ENCODE results near the gene NDUFAF3. TPM values are rescaled to one million over a fixed set of nuclear protein-coding genes. Genes with fewer than 3 reads are reported as not detected.

Gene NDUFAF3
- total RNA-seq, 2 experiments from 2014 or later: 124 to 309 TPM

DNA sequence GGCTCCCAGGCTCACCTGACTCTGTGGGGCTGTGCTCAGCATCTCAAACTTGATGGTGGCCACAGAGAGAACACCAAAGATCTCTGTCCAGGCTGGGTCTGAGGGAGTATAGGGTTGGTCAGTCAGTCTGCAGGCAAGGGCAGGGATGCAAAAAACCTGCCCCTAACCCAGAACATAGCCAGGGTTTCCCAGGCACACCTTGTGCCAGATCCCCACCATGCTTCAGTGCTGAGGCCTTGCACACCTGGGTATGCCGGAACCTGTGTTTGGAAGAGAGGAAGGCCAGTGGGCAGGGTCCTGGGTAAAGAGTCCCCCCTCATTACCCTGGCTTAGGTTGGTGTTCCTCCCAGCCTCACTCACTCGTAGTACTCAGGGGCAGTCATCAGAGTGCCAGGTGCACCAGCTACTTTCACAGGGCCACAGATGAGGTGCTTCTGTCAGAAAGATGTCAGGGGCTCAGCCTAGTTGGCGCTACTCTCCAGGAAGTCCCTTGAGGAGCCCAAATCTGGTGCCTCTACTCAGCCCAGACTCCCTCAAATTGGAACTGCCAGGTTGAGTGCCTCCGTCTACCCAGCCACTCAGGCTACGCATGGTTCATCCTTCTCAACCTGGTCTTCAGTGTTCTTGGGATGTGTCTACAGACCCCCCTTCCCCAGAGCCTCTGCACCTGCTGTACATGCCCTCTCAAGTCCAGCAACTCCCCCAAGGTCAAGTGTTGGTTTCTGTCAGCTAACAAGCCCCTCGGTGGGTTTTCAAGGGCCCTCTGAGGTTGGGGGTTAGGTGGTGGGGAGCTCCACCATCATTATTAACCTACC is 5.3 kb upstream of the NDUFAF3 start:
- ChIA-PET POLR2A (interaction anchor here (0.5 to 2.0 kb wide), 2 partner anchors 10 to 1482 kb away, joined by 4 to 9 read pairs; partner anchors contain the start of gene WDR6), CTCF (ENCODE audit: unreplicated experiment) (interaction anchor here (1.1 kb wide), 1 partner anchor 9 kb away, joined by 3 read pairs; the partner anchor contains the start of gene WDR6)
- no peak for DNase-seq (ENCODE audit: low spot score)
- no peaks in the 10 kb centered on the region for H4K20me1 ChIP-seq (ENCODE audit: insufficient read depth, low read length)
- no peaks in the 10 kb centered on the region for H3K9me2 ChIP-seq (ENCODE audit: insufficient read depth, low read length)
- peaks cover 53% of the 10 kb centered on the region for H3K36me3 ChIP-seq (ENCODE audit: insufficient read depth, low read length)
- H2AFZ ChIP-seq (ENCODE audit: low read length): no peak overlapping the region
- H3K4me1 ChIP-seq (ENCODE audit: insufficient read depth, low read length, poor library complexity, severe bottlenecking): peaks cover 22% of the 10 kb centered on the region
- BruUV-seq (replicated peaks): no TSS peak
- H3K4me2 ChIP-seq (ENCODE audit: low read length): no peak overlapping the region
- no peak overlapping the region for H3K27ac ChIP-seq (ENCODE audit: low read depth, low read length, poor library complexity, severe bottlenecking)
- no peak overlapping the region for H3K4me3 ChIP-seq (ENCODE audit: low read depth, low read length, poor library complexity, severe bottlenecking)
- peaks cover 20% of the 10 kb centered on the region; the same call in 1 of the 2 replicates for H3K79me2 ChIP-seq (ENCODE audit: insufficient read depth, low read depth, low read length)
- intact Hi-C loops (cut with micrococcal nuclease; ENCODE audit: unreplicated experiment): no loop called here
- no peak for TF ChIP-seq EZH2phosphoT487 (IDR thresholded peaks at IDR 0.05; ENCODE audit: borderline replicate concordance, low read depth, low read length)
- TF ChIP-seq, protein P1, sequence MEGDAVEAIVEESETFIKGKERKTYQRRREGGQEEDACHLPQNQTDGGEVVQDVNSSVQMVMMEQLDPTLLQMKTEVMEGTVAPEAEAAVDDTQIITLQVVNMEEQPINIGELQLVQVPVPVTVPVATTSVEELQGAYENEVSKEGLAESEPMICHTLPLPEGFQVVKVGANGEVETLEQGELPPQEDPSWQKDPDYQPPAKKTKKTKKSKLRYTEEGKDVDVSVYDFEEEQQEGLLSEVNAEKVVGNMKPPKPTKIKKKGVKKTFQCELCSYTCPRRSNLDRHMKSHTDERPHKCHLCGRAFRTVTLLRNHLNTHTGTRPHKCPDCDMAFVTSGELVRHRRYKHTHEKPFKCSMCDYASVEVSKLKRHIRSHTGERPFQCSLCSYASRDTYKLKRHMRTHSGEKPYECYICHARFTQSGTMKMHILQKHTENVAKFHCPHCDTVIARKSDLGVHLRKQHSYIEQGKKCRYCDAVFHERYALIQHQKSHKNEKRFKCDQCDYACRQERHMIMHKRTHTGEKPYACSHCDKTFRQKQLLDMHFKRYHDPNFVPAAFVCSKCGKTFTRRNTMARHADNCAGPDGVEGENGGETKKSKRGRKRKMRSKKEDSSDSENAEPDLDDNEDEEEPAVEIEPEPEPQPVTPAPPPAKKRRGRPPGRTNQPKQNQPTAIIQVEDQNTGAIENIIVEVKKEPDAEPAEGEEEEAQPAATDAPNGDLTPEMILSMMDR (conservative IDR thresholded peaks at IDR 0.05; ENCODE audit: low read length): no peak
- H3K9me3 ChIP-seq (ENCODE audit: low read length): no peaks in the 10 kb centered on the region

DNA sequence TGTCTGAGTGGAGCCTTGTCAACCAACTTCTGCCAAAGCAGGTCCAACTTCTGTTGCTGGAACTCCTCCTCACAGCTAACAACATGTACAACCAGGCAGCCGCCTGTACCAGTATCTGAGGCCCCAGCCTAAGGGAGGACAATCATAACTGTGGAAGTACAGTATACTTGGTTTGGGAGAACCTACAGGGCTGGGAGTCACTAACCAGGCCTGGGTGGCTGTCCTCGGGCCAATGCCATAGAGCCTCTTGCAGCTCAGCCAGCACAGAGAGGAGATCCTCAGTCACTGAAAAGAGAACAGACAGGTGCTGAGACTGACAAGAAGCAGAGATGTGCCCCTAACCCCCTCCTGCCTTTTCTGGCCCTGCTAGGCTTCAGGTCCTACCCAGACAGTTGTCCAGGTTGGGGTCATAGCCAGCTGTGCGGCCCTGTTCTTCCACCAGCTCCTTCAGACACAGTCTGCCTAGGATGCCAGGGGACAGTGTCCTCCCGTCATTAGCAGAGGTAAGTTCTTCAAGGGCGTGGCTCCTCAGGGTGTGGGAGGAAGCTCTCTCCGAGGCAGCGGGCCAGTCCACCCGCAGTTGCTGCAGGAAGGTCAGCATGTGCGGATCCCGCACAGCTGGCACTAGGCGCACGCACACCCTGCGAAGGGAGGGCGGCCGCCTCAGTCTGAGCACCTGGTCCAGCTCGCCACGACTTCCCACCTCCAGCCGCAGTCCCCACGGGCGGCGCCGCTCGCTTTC is 4.5 kb upstream of the NDUFAF3 start:
- H3K27ac ChIP-seq (ENCODE audit: low read depth, low read length, poor library complexity, severe bottlenecking): no peak overlapping the region
- H2AFZ ChIP-seq (ENCODE audit: low read length): no peak overlapping the region
- H3K36me3 ChIP-seq (ENCODE audit: insufficient read depth, low read length): peaks cover 47% of the 10 kb centered on the region
- no peaks in the 10 kb centered on the region for H3K9me3 ChIP-seq (ENCODE audit: low read length)
- no peaks in the 10 kb centered on the region for H3K9me2 ChIP-seq (ENCODE audit: insufficient read depth, low read length)
- H3K4me2 ChIP-seq (ENCODE audit: low read length): peak overlapping the region; percentile 90
- peak overlapping the region; percentile 80 for H3K4me3 ChIP-seq (ENCODE audit: low read depth, low read length, poor library complexity, severe bottlenecking)
- H3K79me2 ChIP-seq (ENCODE audit: insufficient read depth, low read depth, low read length): peaks cover 23% of the 10 kb centered on the region; the same call in 1 of the 2 replicates
- no peak for DNase-seq (ENCODE audit: low spot score)
- POLR2A ChIA-PET: interaction anchor here (0.5 to 2.0 kb wide), 2 partner anchors 10 to 1481 kb away, joined by 4 to 9 read pairs; partner anchors contain the start of gene WDR6
- peaks cover 22% of the 10 kb centered on the region for H3K4me1 ChIP-seq (ENCODE audit: insufficient read depth, low read length, poor library complexity, severe bottlenecking)
- H4K20me1 ChIP-seq (ENCODE audit: insufficient read depth, low read length): no peaks in the 10 kb centered on the region
- TF ChIP-seq EZH2phosphoT487 (IDR thresholded peaks at IDR 0.05; ENCODE audit: borderline replicate concordance, low read depth, low read length): no peak
- TF ChIP-seq, protein P1 (conservative IDR thresholded peaks at IDR 0.05; ENCODE audit: low read length): no peak
- no TSS peak for BruUV-seq (replicated peaks)
- CTCF ChIA-PET (ENCODE audit: unreplicated experiment): interaction anchor here (1.1 kb wide), 1 partner anchor 10 kb away, joined by 3 read pairs; the partner anchor contains the start of gene WDR6
- intact Hi-C loops (cut with micrococcal nuclease; ENCODE audit: unreplicated experiment): no loop called here
